Nephron progenitor cell (in vitro differentiated cells): Measurements from ENCODE around the gene FAM78B.

ENCODE experiments used
- DNase-seq: peaks from one replicate; pipeline ENCODE4 v3.0.0; 2021
- H3K27ac Mint-ChIP-seq: 2 replicates; pipeline ENCODE4 v1.8.0; 2021; ENCODE audit warnings: mild to moderate bottlenecking, moderate library complexity, mixed read lengths
- H3K27me3 Mint-ChIP-seq: 2 replicates; pipeline ENCODE4 v1.8.0; 2021; ENCODE audit warnings: mild to moderate bottlenecking, low read depth, mixed read lengths; ENCODE audit not compliant: poor library complexity
- H3K36me3 Mint-ChIP-seq: 2 replicates; pipeline ENCODE4 v1.8.0; 2021; ENCODE audit warnings: low read depth, mixed read lengths
- H3K4me1 Mint-ChIP-seq: 2 replicates; pipeline ENCODE4 v1.8.0; 2021; ENCODE audit warnings: mixed read lengths
- H3K4me3 Mint-ChIP-seq: 2 replicates; pipeline ENCODE4 v1.8.0; 2021; ENCODE audit warnings: mild to moderate bottlenecking, moderate library complexity, mixed read lengths
- H3K9me3 Mint-ChIP-seq: 2 replicates; pipeline ENCODE4 v1.8.0; 2021; ENCODE audit warnings: mild to moderate bottlenecking, moderate library complexity, mixed read lengths
- TF ChIP-seq, protein P1 (sequence below): fragments of 200-600 bp; sonication (generic); IDR thresholded peaks from 2 replicates; pipeline ENCODE4 v1.5.0; 2021; ENCODE audit warnings: antibody characterized with exemption

Gene FAM78B

GRCh38 chr1:166193057-166193698 lies 26.4 kb upstream of the FAM78B start:
- Mint-ChIP-seq H3K4me3 (no peak overlapping the region), H3K9me3 (no peaks in the 10 kb centered on the region), H3K4me1 (no peaks in the 10 kb centered on the region), H3K27me3 (peaks cover 3% of the 10 kb centered on the region), H3K27ac (no peak overlapping the region), H3K36me3 (no peaks in the 10 kb centered on the region)
- DNase-seq: no peak
- TF ChIP-seq, protein P1, sequence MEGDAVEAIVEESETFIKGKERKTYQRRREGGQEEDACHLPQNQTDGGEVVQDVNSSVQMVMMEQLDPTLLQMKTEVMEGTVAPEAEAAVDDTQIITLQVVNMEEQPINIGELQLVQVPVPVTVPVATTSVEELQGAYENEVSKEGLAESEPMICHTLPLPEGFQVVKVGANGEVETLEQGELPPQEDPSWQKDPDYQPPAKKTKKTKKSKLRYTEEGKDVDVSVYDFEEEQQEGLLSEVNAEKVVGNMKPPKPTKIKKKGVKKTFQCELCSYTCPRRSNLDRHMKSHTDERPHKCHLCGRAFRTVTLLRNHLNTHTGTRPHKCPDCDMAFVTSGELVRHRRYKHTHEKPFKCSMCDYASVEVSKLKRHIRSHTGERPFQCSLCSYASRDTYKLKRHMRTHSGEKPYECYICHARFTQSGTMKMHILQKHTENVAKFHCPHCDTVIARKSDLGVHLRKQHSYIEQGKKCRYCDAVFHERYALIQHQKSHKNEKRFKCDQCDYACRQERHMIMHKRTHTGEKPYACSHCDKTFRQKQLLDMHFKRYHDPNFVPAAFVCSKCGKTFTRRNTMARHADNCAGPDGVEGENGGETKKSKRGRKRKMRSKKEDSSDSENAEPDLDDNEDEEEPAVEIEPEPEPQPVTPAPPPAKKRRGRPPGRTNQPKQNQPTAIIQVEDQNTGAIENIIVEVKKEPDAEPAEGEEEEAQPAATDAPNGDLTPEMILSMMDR: no peak

- DNase-seq: no peak
- Mint-ChIP-seq H3K4me3 (no peak overlapping the region), H3K27me3 (peaks cover 5% of the 10 kb centered on the region), H3K4me1 (no peaks in the 10 kb centered on the region), H3K27ac (no peak overlapping the region), H3K9me3 (no peaks in the 10 kb centered on the region), H3K36me3 (no peaks in the 10 kb centered on the region)
- TF ChIP-seq, protein P1: no peak
These were observed 23.6 kb upstream of the FAM78B start for GRCh38 chr1:166190400-166190799.

DNA sequence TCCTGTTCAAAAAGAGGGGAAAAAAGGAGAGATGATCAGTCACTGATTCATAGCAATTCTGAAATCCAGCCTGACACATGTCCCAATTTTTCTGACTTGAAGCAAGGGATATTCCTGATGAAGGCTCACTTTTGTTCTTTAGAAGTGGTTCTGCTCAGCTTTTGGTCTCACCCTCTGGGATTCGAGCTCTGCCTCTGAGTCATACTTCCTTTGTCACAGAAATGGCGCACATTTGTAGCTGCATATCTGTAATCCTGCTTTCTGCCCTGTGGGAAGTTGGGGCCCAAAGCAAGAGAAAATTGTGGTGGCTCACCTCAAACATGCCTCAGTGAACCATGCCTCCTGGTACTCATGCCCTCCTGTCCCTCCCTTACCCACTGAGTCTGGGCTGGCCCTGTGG lies 22.3 kb upstream of the FAM78B start:
- DNase-seq: no peak
- Mint-ChIP-seq H3K27ac (no peak overlapping the region), H3K4me3 (no peak overlapping the region), H3K9me3 (no peaks in the 10 kb centered on the region), H3K4me1 (no peaks in the 10 kb centered on the region), H3K36me3 (no peaks in the 10 kb centered on the region), H3K27me3 (peaks cover 4% of the 10 kb centered on the region)
- TF ChIP-seq, protein P1: no peak

DNA sequence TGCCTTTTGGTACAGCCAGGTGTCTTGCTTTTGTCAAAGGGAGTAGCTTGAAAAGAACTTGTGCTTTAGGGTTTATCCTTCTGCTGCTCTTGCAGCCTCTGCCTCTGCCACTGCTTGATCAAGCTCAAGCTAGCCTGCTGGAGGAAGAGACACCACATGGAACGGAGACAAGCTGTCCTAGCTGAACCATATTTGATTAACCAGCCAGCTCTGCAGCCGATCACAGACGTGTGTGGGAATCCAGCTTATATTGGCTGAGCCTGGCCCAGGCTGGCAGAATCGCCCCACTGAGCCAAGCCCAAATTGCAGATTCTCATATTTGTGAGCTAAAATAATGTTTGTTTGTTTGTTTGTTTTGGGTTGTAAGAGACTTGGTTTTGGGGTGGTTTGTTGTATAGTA lies 18.7 kb upstream of the FAM78B start:
- Mint-ChIP-seq H3K27ac (no peak overlapping the region), H3K27me3 (peaks cover 2% of the 10 kb centered on the region), H3K4me3 (no peak overlapping the region), H3K4me1 (peaks cover 5% of the 10 kb centered on the region), H3K9me3 (no peaks in the 10 kb centered on the region), H3K36me3 (no peaks in the 10 kb centered on the region)
- TF ChIP-seq, protein P1: no peak
- DNase-seq: no peak

DNA sequence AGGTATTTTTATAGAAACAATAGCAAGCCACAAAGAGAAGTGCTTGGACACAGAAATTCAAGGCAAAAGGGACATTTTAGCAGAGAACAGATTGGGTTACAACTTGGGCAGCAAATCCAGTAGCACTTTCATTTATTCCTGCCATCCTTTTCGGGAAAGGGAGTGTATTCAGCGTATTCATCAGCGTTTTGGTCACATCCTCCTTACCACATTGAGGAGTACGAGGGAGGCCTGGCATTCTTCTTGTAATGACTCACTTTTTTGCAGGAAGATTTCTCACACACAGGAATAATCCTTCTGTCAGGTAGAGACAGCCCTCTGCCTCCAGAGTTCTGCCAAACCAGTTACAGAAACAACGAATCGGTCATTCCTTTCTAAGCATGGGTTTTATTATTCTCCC lies 18.1 kb upstream of the FAM78B start:
- H3K4me1 Mint-ChIP-seq: peaks cover 5% of the 10 kb centered on the region
- H3K27me3 Mint-ChIP-seq: peaks cover 2% of the 10 kb centered on the region
- DNase-seq: no peak
- no peak overlapping the region for H3K4me3 Mint-ChIP-seq
- H3K9me3 Mint-ChIP-seq: no peaks in the 10 kb centered on the region
- H3K27ac Mint-ChIP-seq: no peak overlapping the region
- TF ChIP-seq, protein P1: no peak
- no peaks in the 10 kb centered on the region for H3K36me3 Mint-ChIP-seq

DNA sequence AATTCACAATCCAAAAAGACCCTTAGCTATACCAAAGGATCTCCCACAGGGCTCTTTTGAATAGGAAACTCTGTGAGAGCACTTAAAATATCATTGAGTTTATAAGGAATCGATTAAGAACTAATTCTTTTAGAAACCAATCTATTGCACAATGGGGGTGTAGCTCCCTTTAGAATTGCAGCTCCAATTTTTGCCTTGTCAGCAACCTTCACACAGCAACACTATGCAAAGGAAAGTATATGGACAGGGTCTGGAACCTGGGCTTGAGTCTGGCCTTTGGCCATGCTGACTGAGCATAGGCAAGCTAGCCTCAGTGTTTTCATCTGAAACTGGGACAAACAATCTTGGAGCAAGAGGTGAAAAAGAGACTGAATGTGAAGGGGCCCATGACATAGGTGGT lies 17.2 kb upstream of the FAM78B start:
- H3K9me3 Mint-ChIP-seq: no peaks in the 10 kb centered on the region
- no peaks in the 10 kb centered on the region for H3K36me3 Mint-ChIP-seq
- peaks cover 2% of the 10 kb centered on the region for H3K27me3 Mint-ChIP-seq

More for the DNA sequence above, 17.2 kb upstream of the FAM78B start:
- Mint-ChIP-seq H3K4me3 (no peak overlapping the region), H3K27ac (no peak overlapping the region), H3K4me1 (peaks cover 5% of the 10 kb centered on the region)
- TF ChIP-seq, protein P1: no peak
- no peak for DNase-seq
